NCI-H1436 (cell line): ENCODE measurements around the gene CYS1.
A peak's percentile ranks its signal among the peaks of the same experiment; 100 is the strongest.
"Not testable (repeated sequence)": the region's sequence is repeated elsewhere in the genome, so short reads cannot be mapped to it uniquely, and the experiment has no call there.

Experiments used
- DNase-seq: peaks from one replicate; lab custom pipeline; 2025; lab: John Stamatoyannopoulos, UW

CYS1 gene

GRCh38 chr2:10091889-10092244, 11.7 kb upstream of the CYS1 start:
- not testable (repeated sequence) for DNase-seq

DNA sequence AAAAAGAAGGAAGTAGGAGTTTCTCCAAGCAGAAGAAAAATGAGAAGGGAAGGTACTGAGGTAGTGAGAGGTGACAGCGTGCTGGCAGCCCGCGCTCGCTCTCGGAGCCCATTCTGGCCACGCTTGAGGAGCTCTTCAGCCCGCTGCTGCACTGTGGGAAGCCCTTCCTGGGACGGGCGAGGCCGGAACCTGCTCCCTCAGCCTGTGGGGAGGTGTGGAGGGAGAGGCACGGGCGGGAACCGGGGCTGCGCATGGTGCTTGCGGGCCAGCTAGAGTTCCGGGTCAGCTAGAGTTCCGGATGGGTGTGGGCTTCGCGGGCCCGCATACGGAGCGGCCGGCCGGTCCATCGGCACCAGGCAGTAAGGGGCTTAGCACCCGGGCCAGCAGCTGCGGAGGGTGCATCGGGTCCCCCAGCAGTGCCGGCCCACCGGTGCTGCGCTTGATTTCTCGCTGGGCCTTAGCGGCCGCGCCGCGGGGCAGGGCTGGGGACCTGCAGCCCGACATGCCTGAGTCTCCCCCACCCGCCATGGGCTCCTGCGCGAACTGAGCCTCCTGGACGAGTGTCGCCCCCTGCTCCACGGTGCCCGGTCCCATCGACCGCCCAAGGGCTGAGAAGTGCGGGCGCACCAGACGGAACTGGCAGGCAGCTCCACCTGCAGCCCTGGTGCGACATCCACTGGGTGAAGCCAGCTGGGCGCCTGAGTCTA, 11.1 kb upstream of the CYS1 start:
- DNase-seq: no peak

GRCh38 chr2:10089565-10090190, 9.5 kb upstream of the CYS1 start:
- DNase-seq: no peak

GRCh38 chr2:10087360-10087759, 7.1 kb upstream of the CYS1 start:
- no peak for DNase-seq

GRCh38 chr2:10086950-10087349, 6.7 kb upstream of the CYS1 start:
- no peak for DNase-seq

- no peak for DNase-seq
Measured at GRCh38 chr2:10085668-10086059, 5.5 kb upstream of the CYS1 start.

DNA sequence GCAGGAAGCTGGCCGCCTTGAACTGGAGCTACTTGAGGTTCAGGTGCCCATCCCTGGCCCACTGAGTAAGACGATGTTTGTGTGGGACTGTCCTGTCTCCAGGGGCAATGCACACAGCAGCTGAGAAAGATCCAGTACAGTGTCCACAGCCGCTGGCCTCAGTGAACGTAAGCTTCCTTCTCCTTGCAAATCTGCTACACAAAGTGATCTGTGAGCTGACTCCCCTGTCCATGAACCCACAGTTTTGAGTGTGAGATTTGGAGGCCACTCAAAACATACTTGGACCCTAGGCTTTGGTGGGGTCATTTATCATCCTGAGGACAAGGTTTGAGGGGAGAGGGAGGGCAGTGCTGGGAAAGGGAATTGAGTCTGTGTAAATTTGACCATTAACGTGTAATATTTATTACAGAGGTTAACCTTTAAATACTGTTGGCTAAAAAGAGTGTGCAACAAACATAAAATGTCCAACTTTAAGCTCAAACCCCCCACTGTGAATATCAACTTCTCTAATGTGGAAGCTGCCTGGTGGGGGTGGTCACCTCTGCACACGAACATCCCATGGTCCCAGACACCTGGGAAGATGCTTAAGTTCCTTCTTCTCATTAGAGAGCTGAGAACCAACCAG, 4.9 kb upstream of the CYS1 start:
- no peak for DNase-seq

DNA sequence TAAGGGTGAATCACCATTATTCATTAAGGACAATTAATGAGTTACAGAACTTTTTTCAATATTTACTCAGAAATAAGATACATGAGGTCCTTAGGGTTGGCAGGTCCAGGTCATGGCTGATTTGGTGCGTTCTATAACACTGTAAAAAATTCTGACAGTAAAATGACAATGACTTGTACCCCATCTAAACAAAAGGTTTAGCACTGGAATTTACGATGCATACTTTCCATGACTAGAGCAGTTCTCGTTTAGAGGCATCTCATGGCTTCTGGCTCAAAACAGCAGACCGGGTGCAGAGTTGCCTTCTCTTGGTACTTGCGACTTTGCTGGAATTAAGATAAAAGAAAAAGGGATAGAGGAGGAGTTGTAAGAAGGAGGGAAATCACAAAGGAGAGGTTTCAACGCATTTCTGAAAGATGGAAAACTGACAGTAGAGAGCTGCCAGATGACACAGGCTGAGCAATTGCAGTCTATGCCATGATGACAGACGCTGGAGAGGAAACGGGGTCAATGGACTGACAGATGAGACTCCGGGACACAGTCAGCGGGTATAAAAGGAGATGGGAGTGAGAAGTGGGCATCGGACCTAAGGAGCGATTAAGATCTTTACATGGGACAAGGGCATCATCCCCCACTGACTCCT, 4.1 kb upstream of the CYS1 start:
- DNase-seq: no peak

DNA sequence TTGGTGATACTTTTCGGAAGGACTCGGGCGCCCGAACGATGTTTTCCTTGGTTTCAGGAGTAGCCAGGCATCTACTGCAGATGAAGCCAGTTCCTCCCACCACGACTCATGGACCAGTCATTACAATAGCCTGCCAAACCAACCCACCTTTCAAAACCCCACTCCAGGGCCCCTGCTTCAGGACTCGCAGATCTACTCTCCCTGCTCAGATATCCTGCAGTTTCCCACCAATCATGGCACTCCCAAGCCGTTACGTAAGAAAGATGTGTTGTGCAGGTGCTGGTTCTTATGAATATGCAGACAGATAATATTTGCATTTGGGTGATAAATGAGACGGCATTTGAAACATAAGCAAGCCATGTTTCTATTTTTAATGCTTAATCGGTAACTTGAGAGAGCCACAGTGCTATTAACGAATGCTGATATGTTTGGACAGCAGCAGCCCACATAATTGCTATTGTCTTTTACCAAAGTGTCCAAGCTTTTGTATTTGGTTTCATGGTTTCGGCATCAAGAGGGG, 3.5 kb upstream of the CYS1 start:
- DNase-seq: no peak

DNA sequence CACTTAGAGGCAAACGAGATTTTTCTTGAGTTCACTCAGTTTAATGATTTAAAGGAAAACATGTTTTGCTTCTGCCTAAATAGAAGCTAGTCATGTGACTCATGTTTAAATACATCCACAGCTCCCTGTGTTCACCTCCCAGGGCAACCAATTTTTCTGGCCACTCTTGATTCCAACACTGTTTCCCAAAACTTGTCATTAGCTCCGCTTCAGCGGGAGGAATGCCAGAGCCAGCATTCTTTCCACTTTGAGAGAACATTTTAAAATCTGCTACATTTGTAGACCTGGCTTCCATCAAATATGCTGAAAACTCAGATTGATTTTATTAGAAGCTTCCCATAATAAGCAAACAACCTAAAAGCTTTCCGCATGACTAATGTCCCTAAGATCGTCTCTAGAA, 2.8 kb upstream of the CYS1 start:
- DNase-seq: no peak

DNA sequence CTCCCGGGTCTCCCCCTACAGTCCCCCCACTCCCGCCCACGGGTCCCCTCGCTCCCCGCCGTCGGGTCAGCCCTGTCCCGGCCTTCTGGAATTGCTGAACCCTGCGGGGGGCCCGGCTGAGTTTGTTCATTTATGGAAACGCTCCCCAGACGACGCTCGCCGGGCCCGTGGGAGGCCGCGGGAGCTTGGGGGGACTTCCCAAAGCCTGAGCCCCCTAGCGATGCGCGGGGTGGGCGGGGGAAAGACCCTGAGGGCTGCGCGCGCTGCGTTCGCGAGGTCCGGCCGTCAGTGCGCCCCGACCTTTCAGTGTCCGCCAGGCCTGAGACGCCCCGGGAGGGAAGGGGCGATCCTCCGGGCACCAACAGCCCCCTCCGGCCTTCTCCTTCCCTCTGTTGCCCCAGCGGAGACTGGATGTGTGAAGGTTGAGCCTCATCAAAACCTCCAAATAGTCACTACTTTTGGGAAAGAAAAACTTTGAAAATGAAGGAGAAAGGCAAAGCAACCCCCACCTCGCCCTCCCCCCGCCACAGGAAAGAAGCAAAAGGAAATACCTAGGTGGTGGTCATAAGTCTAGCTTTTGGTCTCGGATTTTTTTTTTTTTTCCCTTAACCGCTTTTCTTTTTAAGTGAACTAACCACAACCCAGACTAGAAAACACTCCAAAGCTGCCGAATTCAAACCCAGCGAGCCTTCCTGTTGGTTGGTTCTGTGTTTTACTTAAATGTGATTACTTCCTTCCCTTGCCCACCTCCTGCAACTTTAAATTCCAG, 509 bp upstream of the CYS1 start:
- DNase-seq: no peak

GRCh38 chr2:10079266-10079869, 843 bp downstream of the CYS1 start:
- DNase-seq: no peak

DNA sequence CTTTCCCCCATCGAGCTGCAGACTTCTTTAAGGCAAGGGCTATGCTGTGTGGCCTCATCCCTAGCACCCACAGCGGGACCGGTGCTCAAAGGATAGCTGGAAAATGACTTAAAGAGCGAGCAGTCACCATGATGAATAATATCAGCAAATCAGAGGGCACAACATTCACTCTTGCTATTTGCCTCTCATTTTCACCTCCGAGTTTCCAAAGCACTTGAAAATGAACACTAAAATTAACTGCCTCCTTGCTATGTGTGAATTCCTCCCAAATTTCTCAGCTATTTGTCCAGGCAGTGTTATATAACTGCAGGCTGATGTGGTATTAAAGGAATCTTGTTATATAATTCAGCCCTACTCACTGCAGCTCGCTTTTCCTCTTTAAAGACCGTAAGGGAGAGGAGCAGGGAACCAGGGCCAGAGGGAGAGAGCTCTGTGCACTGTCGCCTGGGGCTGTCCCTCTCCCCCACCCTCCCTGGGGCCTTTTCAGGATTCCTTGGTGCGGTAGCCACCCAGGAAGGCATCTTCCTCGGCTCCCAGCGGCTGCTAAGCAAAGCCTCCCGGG, 1.4 kb downstream of the CYS1 start:
- DNase-seq: no peak

- DNase-seq: no peak
Measured at GRCh38 chr2:10078001-10078400, 2.2 kb downstream of the CYS1 start.

DNA sequence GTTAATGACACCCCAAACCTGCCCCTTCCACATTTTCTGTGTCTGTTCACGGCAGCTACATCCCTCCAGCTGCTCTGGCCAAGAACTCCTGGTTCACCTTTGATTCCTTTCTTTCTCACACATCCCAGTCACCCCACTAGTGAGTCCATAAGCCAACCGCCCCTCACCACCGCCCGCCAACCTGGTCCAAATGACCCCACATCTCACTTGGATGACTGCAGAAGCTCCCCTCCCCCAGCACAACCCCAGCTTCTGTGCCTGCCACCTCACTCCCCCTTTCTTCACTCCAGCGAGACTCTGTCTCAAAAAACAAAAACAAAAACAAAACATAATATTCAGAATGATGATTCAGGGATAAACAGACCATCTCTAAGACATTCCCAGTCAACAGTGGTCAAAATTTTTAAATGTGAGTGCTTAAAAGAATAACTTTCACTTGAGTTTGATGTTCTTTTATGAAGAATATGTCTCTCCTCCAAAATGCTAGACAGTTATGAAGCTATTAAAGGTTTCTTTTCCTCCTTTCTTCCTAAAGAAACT, 3.2 kb downstream of the CYS1 start:
- DNase-seq: no peak

DNA sequence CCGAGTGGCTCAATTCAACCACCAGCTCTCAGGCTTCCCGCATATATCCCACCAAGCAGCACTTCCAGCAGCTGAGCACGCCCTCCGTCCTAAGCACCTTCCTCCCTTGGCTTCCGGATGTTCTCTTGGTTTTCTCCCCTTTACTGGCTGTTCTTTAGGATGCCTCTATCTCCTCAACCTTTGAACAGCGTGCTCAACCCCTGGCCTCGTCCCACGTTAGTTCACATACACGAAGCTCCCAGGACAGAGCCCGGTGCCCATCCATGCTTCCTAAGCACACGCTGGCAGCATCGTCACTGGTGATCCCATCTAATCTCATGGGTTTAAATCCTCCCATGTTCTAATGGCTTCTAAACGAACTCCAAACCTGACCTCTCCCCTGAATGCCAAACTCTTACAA, 3.7 kb downstream of the CYS1 start:
- DNase-seq: no peak

- DNase-seq: no peak
Measured at GRCh38 chr2:10075571-10076209, 4.5 kb downstream of the CYS1 start.

GRCh38 chr2:10075101-10075500, 5.1 kb downstream of the CYS1 start:
- no peak for DNase-seq

GRCh38 chr2:10073706-10074105, 6.5 kb downstream of the CYS1 start:
- no peak for DNase-seq

DNA sequence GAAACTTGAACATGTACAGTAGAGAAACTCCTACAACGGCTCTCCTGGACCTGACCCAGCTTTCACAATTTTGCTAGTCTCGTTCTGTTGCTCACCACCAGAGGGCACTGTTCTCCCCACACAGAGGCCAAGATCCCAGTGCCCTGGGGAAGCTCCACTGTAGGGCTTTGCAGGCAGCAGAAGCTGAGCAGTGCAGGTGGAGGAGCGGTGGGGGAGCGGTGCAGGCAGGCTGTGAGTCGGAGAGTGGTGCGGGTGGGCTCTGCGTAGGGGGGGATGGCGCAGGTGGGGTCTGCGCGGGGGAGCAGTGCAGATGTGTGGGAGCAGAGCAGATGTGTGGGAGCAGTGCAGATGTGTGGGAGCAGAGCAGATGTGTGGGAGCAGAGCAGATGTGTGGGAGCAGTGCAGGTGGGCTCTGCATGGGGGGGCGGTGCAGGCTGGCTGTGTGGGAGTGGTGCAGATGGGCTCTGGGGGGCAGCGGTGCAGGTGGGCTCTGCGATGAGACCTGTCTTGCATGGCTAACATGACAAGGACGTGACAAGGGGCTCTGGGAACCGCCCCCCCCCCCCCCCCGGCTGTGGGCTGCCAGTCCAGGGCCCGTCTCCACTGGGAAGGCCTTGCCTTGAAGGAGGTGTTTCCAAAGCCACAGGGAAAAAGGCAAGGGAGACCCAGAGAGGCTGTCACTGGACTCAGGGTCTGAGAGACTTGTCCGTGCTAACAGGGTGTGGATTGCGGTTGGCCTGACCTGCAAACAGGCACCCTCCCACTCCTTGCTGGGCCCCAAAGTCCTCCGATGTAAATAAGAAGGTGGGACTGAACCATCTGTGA, 7.3 kb downstream of the CYS1 start:
- peak; percentile 84 for DNase-seq
